NCI-H526 (cell line): ENCODE results near the gene CRISP3.
"Not testable (repeated sequence)": the region's sequence is repeated elsewhere in the genome, so short reads cannot be mapped to it uniquely, and the experiment has no call there.

Experiments
- DNase-seq, 2 experiments: peaks; one replicate each; lab custom pipeline; 2025; lab: John Stamatoyannopoulos, UW

Gene CRISP3, protein sequence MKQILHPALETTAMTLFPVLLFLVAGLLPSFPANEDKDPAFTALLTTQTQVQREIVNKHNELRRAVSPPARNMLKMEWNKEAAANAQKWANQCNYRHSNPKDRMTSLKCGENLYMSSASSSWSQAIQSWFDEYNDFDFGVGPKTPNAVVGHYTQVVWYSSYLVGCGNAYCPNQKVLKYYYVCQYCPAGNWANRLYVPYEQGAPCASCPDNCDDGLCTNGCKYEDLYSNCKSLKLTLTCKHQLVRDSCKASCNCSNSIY

GRCh38 chr6:49744259-49744658 is at the start of gene CRISP3:
Gene CRISP3, minus strand, starts transcription at chr6:49744388. Its CDS starts 21 bp downstream, at chr6:49744367.
- DNase-seq = no peak

DNA sequence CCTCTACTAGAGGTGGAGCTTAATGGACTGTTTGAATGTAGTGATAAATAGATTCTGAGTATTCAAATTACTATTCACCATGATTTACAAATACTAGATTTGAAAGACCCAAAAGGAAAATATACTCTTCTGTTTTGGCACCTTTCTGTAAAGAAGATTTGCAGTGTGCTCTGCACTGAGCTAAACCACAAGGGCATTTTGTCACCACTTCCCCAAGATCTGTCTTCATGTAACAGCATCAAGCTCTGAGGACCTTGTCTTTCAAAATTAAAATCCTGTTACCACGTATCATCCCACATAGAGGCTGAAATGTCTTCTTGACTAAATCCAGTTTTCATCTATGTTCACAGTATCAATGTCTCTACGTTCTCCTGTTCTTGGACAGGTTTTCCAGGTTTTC is 46.2 kb upstream of the CRISP3 start:
- DNase-seq = peak in 1 of 2 experiments; percentile 18

GRCh38 chr6:49787176-49787575 is 43.0 kb upstream of the CRISP3 start, which contains the start of gene PGK2:
Gene PGK2, minus strand, starts transcription at chr6:49787285. Its CDS starts 98 bp downstream, at chr6:49787187.
- peak in 1 of 2 experiments; percentile 3 for DNase-seq

- DNase-seq = no peak
These were observed 40.1 kb upstream of the CRISP3 start for GRCh38 chr6:49784272-49784671.

- no peak for DNase-seq
These were observed 38.5 kb upstream of the CRISP3 start for GRCh38 chr6:49782725-49783124.

DNA sequence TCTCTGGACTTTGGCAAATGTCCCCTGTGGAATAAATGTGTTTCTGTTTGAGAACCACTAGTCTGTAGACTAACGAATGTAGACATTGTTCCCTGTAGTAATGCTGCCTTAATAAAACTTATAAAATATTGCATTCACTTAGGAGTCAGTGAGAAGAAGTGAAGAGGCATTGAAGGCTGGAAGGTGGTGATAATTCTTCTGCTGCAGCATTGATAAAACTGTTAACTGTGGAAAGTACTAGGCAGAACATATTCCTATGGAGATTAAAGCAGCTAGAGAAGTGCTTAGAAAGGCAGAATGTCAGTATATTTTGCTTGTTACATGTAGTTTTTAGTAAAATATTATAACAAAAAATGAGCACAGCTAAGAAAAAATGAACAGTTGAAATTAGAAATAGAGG is 38.1 kb upstream of the CRISP3 start:
- no peak for DNase-seq

GRCh38 chr6:49776444-49776843 is 32.3 kb upstream of the CRISP3 start:
- no peak for DNase-seq

DNA sequence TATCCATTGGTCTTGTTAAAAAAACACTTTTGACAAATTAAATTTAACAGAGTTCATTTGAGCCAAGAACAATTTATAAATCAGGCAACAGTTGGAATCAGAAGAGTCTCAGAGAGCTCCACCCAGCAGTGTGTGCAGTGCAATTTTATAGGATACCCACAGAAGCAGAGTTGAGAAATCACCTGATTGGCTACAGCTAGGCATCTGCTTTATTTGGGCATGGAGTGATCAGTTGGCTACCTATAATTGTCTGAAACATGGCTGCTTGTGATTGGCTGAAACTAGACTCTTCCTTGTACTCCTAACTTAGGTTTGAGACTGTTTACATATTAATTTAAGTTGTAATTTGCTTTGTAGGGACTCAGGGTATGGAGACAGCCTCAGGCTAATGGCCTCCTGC is 30.9 kb upstream of the CRISP3 start:
- DNase-seq = no peak

GRCh38 chr6:49772285-49772684 is 28.1 kb upstream of the CRISP3 start:
- DNase-seq = no peak

DNA sequence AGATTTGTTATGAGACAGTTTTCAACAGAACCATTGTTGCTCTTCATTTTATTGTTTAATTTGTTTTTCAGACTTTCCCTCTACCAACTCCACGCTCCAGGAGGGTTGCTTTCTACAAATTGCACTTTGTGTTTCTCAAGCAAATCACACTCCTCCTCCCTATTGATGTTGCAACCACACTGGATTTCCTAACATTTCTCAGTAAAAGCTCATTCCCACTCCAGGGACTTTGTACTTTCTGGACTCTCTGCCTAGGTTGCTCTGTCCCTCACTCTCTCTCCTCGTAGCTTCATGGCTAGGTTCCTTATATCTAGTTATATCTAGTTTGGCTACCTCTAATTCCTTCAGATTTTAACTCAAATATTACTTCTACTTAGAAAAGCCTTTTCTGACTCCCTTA is 22.6 kb upstream of the CRISP3 start:
- no peak for DNase-seq

- DNase-seq = no peak
These were observed 20.5 kb upstream of the CRISP3 start for GRCh38 chr6:49764571-49765236.

GRCh38 chr6:49743429-49743828 is 759 bp downstream of the CRISP3 start:
- DNase-seq = no peak

DNA sequence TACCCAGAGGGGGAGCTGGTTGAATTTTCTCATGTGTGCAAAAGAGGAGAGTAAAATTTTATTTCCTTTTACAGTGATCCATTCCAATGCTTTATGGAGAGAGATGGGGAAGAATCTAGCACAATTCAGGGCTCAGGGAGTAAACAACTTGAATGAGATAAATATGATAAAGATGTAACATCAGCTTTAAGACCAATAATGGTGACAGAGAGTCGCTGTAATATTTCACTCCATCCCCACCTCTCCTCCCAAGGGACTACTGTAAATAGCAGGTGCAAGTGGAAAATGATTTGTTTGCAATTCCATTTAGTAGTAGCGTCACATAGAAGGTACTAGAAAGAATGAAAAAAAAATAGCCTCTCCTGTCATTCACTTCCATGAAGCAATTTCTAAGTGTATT is 4.8 kb downstream of the CRISP3 start:
- DNase-seq = peak in 1 of 2 experiments; percentile 58

DNA sequence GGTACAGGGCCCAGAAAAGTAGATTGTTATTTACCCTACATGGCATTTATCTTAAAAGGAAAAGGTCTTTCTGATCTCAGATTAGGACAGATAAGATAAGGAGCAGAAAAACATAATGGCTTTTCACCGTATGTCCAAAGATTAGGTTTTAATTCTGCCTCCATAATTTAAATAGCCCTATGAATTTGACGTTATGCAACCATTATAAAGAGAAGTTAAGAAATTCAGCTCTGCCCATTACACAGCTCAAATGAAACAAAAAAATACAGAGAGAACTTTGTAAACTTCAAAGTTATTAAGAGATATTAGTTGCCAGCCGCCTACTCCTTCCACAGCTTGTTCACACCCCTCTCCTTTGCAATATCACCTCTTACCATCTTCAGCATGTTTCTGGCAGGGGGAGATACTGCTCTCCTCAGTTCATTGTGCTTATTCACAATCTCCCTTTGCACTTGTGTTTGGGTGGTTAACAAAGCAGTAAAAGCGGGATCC is 8.1 kb downstream of the CRISP3 start:
- no peak for DNase-seq

GRCh38 chr6:49733680-49734079 is 10.5 kb downstream of the CRISP3 start:
- DNase-seq = no peak

DNA sequence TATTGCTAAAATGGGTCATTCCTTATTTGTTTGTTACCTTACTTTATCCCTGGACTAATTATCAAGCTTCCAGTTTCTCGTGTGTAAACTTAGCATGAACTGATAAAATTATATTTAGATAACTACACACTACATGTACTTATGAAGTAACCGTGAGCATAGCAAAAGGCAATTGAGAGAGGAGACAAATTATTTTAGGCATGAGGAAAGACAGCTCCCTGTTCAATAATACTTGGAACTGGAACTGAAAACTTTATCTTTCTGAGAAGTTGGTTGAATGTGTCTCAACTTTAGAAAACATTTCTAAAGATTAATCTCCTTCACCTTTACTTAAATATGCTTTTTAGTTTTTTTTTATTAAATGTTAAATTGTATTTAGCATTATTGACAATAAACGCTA is 11.4 kb downstream of the CRISP3 start:
- DNase-seq = no peak

DNA sequence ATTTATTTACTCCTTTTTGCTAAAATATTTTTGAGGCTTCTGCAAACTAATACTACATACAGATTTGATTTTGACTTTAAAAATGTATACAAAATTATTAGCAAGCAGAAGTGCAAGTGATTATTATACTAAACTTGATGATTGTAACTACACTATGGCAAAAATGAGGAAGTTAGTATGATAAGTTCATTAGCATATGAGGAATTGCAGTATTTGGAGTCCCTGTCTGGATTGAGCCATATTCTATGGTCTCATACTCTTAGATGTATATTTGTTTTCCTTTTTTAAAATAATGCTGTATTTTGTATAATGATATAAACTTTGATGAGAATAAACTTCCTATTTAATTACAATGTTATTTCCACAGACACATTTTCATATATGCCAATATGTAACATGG is 13.9 kb downstream of the CRISP3 start:
- no peak for DNase-seq

DNA sequence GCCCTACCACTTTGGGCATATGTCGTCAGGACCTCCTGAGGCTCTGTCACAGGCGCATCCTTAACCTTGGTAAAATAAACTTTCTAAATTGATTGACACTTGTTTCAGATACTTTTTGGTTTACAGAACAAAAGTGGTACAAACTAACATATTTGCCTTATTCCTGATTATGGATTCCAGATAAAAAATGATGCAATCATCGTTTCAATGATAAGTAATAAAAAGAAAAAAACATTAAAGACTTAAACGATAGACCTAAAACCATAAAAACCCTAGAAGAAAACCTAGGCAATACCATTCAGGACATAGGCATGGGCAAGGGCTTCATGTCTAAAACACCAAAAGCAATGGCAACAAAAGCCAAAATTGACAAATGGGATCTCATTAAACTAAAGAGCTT is 20.3 kb downstream of the CRISP3 start:
- not testable (repeated sequence) for DNase-seq

- no peak for DNase-seq
These were observed 22.9 kb downstream of the CRISP3 start for GRCh38 chr6:49721297-49721696.

DNA sequence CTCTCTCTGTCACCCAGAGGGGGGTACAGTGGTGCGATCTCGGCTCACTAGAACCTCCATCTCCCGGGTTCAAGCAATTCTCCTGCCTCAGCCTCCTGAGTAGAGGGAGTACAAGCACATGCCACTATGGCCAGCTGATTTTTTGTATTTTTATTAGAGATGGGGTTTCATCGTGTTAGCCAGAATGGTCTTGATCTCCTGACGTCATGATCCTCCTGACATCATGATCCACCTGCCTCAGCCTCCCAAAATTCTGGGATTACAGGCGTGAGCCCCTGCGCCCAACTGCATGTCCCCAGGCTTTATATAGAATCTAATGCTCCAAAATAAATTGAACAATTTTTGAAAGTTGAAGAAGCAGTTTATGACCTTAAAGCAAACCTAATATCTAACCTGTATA is 23.8 kb downstream of the CRISP3 start:
- no peak for DNase-seq

DNA sequence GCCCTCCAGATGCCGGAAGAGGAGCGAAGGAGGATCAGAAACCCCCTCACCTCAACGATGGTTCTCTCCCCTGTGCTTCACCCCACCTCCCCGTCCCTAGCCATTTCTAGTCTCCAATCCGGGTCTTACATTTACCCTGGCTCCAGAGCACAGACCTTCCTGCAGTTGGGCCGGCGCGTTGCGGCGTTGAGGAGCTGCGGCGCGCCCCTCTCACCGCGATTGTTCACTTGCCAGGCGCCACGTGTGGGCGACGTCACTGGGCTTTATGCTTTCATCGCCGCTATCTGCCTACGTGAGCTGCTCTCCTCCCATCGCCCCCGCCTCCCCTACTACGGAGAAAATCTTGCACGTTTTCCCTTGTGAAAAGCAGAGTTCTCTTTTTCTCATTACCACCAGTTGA is 30.8 kb downstream of the CRISP3 start, which contains the start of gene CRISP2:
Gene CRISP2, minus strand, starts transcription at position 198 of the 400 bp plus-strand sequence. CDS start 4,347 bp downstream, outside the sequence.
- peak; percentile 1 to 61 for DNase-seq

GRCh38 chr6:49698478-49698877 is 45.7 kb downstream of the CRISP3 start:
- DNase-seq = no peak

GRCh38 chr6:49693512-49693911 is 50.7 kb downstream of the CRISP3 start:
- no peak for DNase-seq
